K562 (cell line): ENCODE data around the gene KATNB1. TPM values are rescaled to one million over a fixed set of nuclear protein-coding genes. Genes with fewer than 3 reads are reported as not detected.

Source experiments
- ATAC-seq: fragments of 200-7000 bp; cut with Tn5 transposase; 3 replicates; pipeline ENCODE4 v1.9.1; 2020; ENCODE audit warnings: moderate library complexity
- BruUV-seq: library from RNA; stranded (reverse); fragments of 400-500 nt; replicated peaks from 2 replicates; lab custom pipeline; 2021; lab: Mats Ljungman, UMichigan
- CTCF ChIA-PET: fragments of 300-600 bp; formaldehyde crosslinking; extraction: SDS; loops from one replicate; lab custom pipeline; 2021; ENCODE audit warnings: low intra/inter-chr PET ratio; lab: Yijun Ruan, JAX
- POLR2A ChIA-PET: fragments of 300-600, 350-650 bp; sonication (Branson Sonifier 250); formaldehyde crosslinking; extraction: SDS; loops from one replicate; lab custom pipeline; 2021; ENCODE audit warnings: antibody characterized with exemption, inconsistent platforms; lab: Yijun Ruan, JAX
- DNase-seq, 4 experiments: peaks; one replicate each; pipeline versions ENCODE4 v3.0.0 to v3.0.0-alpha.2; 2011 to 2018; ENCODE audit warnings: low spot score in 3 of 4, mixed read lengths in 3 of 4; ENCODE audit errors: extremely low read depth in 1 of 4
- FAIRE-seq: peaks from 2 replicates; lab custom pipeline; 2011; peaks lifted over from hg19 to GRCh38; lab: Jason Lieb, UNC
- H2AFZ ChIP-seq: 2 replicates; pipeline ENCODE4 v1.6.0; 2011; ENCODE audit warnings: low read depth, low read length, control low read depth, inconsistent platforms
- H3K27ac ChIP-seq: fragments of 200-600 bp; 3 replicates; pipeline ENCODE4 v1.8.0; 2011; ENCODE audit warnings: low read depth, mild to moderate bottlenecking, control low read depth, inconsistent platforms, low read length, moderate library complexity, mixed read lengths; ENCODE audit errors: extremely low read depth
- H3K27me3 ChIP-seq, 2 experiments: fragments of 300-600 bp in 1 of 2; 2 replicates in 1 of 2; 3 replicates in 1 of 2; pipeline versions ENCODE4 v1.6.0 to v1.8.0; 2011; ENCODE audit warnings: inconsistent platforms in 2 of 2, low read length in 2 of 2, mild to moderate bottlenecking in 1 of 2, mixed read lengths in 1 of 2, moderate library complexity in 1 of 2; ENCODE audit not compliant: control insufficient read depth in 2 of 2, insufficient read depth in 2 of 2
- H3K36me3 ChIP-seq: fragments of 300-600 bp; 3 replicates; pipeline ENCODE4 v1.8.0; 2011; ENCODE audit warnings: mild to moderate bottlenecking, low read length, inconsistent platforms; ENCODE audit not compliant: control insufficient read depth, insufficient read depth
- H3K4me1 ChIP-seq, 2 experiments: fragments of 200-600 bp in 1 of 2; replicated peaks in 1 of 2; 2 replicates in 1 of 2; 3 replicates in 1 of 2; pipeline versions ENCODE4 v1.5.1 to v1.8.0; 2011; ENCODE audit warnings: inconsistent platforms in 2 of 2, low read length in 2 of 2, mild to moderate bottlenecking in 1 of 2, mixed read lengths in 1 of 2, moderate library complexity in 1 of 2; ENCODE audit not compliant: control insufficient read depth in 2 of 2, insufficient read depth in 2 of 2
- H3K4me2 ChIP-seq: 2 replicates; pipeline ENCODE4 v1.6.1; 2011; ENCODE audit warnings: low read length, control low read depth, inconsistent platforms, mixed read lengths; ENCODE audit not compliant: insufficient read depth
- H3K4me3 ChIP-seq: fragments of 200-600 bp; sonication (generic), shearing (Covaris generic); 2 replicates; pipeline ENCODE4 v1.5.1; 2016; ENCODE audit warnings: control low read depth, inconsistent platforms
- H3K79me2 ChIP-seq: fragments of 200-600 bp; 3 replicates; pipeline ENCODE4 v1.8.0; 2011; ENCODE audit warnings: low read length, inconsistent platforms; ENCODE audit not compliant: control insufficient read depth, insufficient read depth
- H3K9ac ChIP-seq, 2 experiments: 2 replicates each; pipeline versions ENCODE4 v1.6.0 to v1.6.1; 2011; ENCODE audit warnings: low read depth in 2 of 2, low read length in 2 of 2, control low read depth in 1 of 2, inconsistent platforms in 1 of 2, mild to moderate bottlenecking in 1 of 2, mixed read lengths in 1 of 2; ENCODE audit not compliant: insufficient read depth in 1 of 2
- H3K9me1 ChIP-seq: one replicate; pipeline ENCODE4 v1.6.0; 2011; ENCODE audit warnings: inconsistent platforms, mild to moderate bottlenecking, low read length, moderate library complexity; ENCODE audit not compliant: control insufficient read depth, insufficient read depth
- H3K9me3 ChIP-seq: replicated peaks from 2 replicates; pipeline ENCODE4 v1.5.1; 2011; ENCODE audit warnings: low read depth, low read length, inconsistent platforms; ENCODE audit not compliant: control insufficient read depth, insufficient read depth
- H4K20me1 ChIP-seq: replicated peaks from 2 replicates; pipeline ENCODE4 v1.6.1; 2011; ENCODE audit warnings: low read length, inconsistent platforms, mixed read lengths; ENCODE audit not compliant: control insufficient read depth, insufficient read depth
- ADNP ChIP-seq: fragments of 200-800 bp; sonication (Bioruptor generic); IDR thresholded peaks from 2 replicates; pipeline ENCODE4 v1.6.1; 2016; ENCODE audit warnings: missing genetic modification characterization, missing compliant biosample characterization
- BCOR ChIP-seq: fragments of 450-650 bp; IDR thresholded peaks from 2 replicates; pipeline ENCODE4 v1.6.1; 2016
- GATAD2B ChIP-seq: fragments of 450-650 bp; IDR thresholded peaks from 2 replicates; pipeline ENCODE4 v1.6.1; 2017; ENCODE audit warnings: mild to moderate bottlenecking, borderline replicate concordance
- GTF2F1 ChIP-seq: IDR thresholded peaks from 2 replicates; pipeline ENCODE4 v1.6.1; 2011; ENCODE audit warnings: low read depth, low read length, improper control_type of control experiment
- HLTF ChIP-seq: fragments of 450-650 bp; IDR thresholded peaks from 2 replicates; pipeline ENCODE4 v1.6.1; 2016
- KLF16 ChIP-seq: IDR thresholded peaks from 2 replicates; pipeline ENCODE4 v1.6.1; 2016; ENCODE audit warnings: antibody characterized with exemption
- SMARCA5 ChIP-seq: fragments of 450-650 bp; IDR thresholded peaks from 2 replicates; pipeline ENCODE4 v1.6.1; 2016
- SMARCB1 ChIP-seq: IDR thresholded peaks from 2 replicates; pipeline ENCODE4 v1.6.1; 2011; ENCODE audit warnings: improper control_type of control experiment, low read depth; ENCODE audit not compliant: insufficient read length
- ZNF398 ChIP-seq: fragments of 250-450 bp; sonication (Bioruptor Pico); IDR thresholded peaks from 2 replicates; pipeline ENCODE4 v1.8.0; 2021; ENCODE audit warnings: moderate library complexity, mild to moderate bottlenecking, inconsistent platforms
- WGBS: fragments of 100-300 bp; shearing (Covaris generic); methylation state at CpG from one replicate; pipeline ENCODE4 v1.1.6; 2016; ENCODE audit warnings: low coverage, mixed read lengths; ENCODE audit not compliant: insufficient coverage; ENCODE audit errors: missing lambda C conversion rate; 5-methylcytosine and 5-hydroxymethylcytosine counted together
- in situ Hi-C: fragments of 300-500 bp; cut with MboI; formaldehyde crosslinking; loops from 4 replicates; pipeline ENCODE4 v1.15.0; 2018; ENCODE audit warnings: inconsistent platforms, mixed read lengths
- intact Hi-C: fragments of 100-400 bp; cut with micrococcal nuclease; formaldehyde crosslinking; loops from 2 replicates; pipeline ENCODE4 v1.14.2; 2022
- polyA plus RNA-seq, 8 experiments: library from polyadenylated mRNA; depleted of rRNA in 4 of 8; stranded (reverse) in 5 of 8; unstranded in 3 of 8; fragments of >200 nt; fragmentation: Nextera tagmentation in 2 of 8; fragmentation: Illumina TruSeq in 1 of 8; extraction: Ambion mirVana in 2 of 8; extraction: Trizol in 1 of 8; gene quantifications; 2 replicates each; pipeline versions ENCODE4 v1.2.1 to v1.2.3, GENCODE V29; 2011 to 2014; ENCODE audit warnings: inconsistent platforms in 1 of 8, missing spikeins in 1 of 8
- total RNA-seq, 7 experiments: library from RNA; depleted of rRNA in 6 of 7; stranded (reverse); fragments of >200 nt in 6 of 7; fragmentation: Illumina TruSeq in 2 of 7; extraction: Trizol in 2 of 7; gene quantifications; 2 replicates each; pipeline versions ENCODE4 v1.2.1 to v1.2.3, GENCODE V29; 2011 to 2021; ENCODE audit warnings: low replicate concordance in 1 of 7

Gene KATNB1
- total and polyA plus RNA-seq, 9 of the 15 experiments (the other 6 are each of a cell fraction or from before 2014, with no cell fraction given), result 1.2 to 52.6 (median 21.9) TPM

GRCh38 chr16:57766714-57767348, 31.3 kb downstream of the KATNB1 start:
- no peak for TF ChIP-seq ZNF398
- peak; percentile 27; the same call in 1 of the 2 replicates for TF ChIP-seq BCOR
- no peak for TF ChIP-seq GTF2F1
- no peak for TF ChIP-seq KLF16
- no peak for TF ChIP-seq GATAD2B
- no peak; the same call in 1 of the 2 replicates for TF ChIP-seq ADNP (tag)
- TF ChIP-seq SMARCB1, result no peak
- 0 out of 2 replicates have a peak, but pooled peaks have one; percentile 43 for TF ChIP-seq SMARCA5
- TF ChIP-seq HLTF, result no peak
- TF ChIP-seq, all 486 proteins: peak for 2
- no peak overlapping the region for H3K27ac ChIP-seq
- in situ Hi-C loops (no loop called here), intact Hi-C loops (no loop called here)
- H3K79me2 ChIP-seq, result no peaks in the 10 kb centered on the region
- H3K9me3 ChIP-seq, result no peaks in the 10 kb centered on the region
- no peak overlapping the region; a peak in 1 of 4 replicates for H3K9ac ChIP-seq
- H3K4me2 ChIP-seq, result no peak overlapping the region
- no peak overlapping the region for H2AFZ ChIP-seq
- H4K20me1 ChIP-seq, result no peaks in the 10 kb centered on the region
- ChIA-PET POLR2A (interaction anchor here (0.6 to 0.9 kb wide), 3 partner anchors 13 to 44 kb away, joined by 3 read pairs; no protein-coding TSS in a partner anchor), CTCF (interaction anchor here (0.7 kb wide), 1 partner anchor 234 kb away, joined by 3 read pairs; the partner anchor contains the start of gene ZNF319)
- H3K4me3 ChIP-seq, result no peak overlapping the region
- ATAC-seq (no peak), FAIRE-seq (no peak), DNase-seq (no peak)
- H3K27me3 ChIP-seq, result no peaks in the 10 kb centered on the region
- H3K4me1 ChIP-seq, result peaks cover 4 to 20% of the 10 kb centered on the region in 2 experiments; a peak in 3 of 5 replicates
- no peaks in the 10 kb centered on the region for H3K9me1 ChIP-seq
- no TSS peak for BruUV-seq
- peaks cover 86% of the 10 kb centered on the region for H3K36me3 ChIP-seq
- WGBS, result 85% methylated on average over 14 of the region's 15 CpGs
